MM.1S (cell line): ENCODE data around the gene USP13.

ENCODE experiments used
- CTCF ChIP-seq: fragments of 300-600 bp; sonication (generic); IDR thresholded peaks from 2 replicates; pipeline ENCODE4 v1.5.1; 2016; ENCODE audit warnings: antibody characterized with exemption, low read length, mixed read lengths
- EZH2phosphoT487 ChIP-seq: fragments of 300-600 bp; sonication (generic); IDR thresholded peaks from 2 replicates; pipeline ENCODE4 v1.6.1; 2018; ENCODE audit warnings: antibody characterized with exemption, low read length

DNA sequence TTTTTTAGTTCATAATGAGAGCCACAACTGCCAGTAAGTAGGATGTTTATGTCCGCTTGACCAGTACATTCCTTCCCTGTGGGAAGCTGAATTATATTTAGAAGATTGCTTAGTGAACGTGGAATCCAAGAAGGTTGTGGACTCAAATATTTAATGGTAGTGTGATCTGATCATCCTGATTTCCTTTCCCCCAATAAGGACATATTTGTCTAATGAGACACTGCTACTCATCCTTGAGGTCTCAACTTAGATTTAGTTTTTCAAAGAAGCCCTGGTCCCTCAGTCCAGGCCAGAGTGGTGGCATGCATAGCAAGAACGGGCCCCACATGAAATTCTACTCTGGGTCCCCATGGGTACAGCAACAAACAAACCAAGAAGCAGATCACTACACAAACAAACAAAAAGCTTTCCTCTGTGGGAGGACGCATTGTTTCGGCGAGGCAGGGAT lies 60.8 kb downstream of the USP13 start:
- TF ChIP-seq CTCF, result no peak
- TF ChIP-seq EZH2phosphoT487, result no peak
